Naive thymus-derived CD4-positive, alpha-beta T cell (primary cell): ENCODE data around the gene RAB11A. TPM values are rescaled to one million over a fixed set of nuclear protein-coding genes. Genes with fewer than 3 reads are reported as not detected.
A peak's percentile ranks its signal among the peaks of the same experiment; 100 is the strongest.

Experiments
- ATAC-seq: fragments of 150-1000 bp; cut with Tn5 transposase; 2 replicates; pipeline ENCODE4 v1.10.0; 2021; ENCODE audit warnings: mild to moderate bottlenecking, moderate library complexity
- CTCF ChIA-PET: fragments of 350-600 bp; sonication (Branson Sonifier 250); formaldehyde crosslinking; loops from one replicate; lab custom pipeline; 2021; ENCODE audit warnings: antibody characterized with exemption; lab: Charles Lee
- POLR2A ChIA-PET: fragments of 350-600 bp; sonication (Branson Sonifier 250); formaldehyde crosslinking; loops from one replicate; lab custom pipeline; 2021; ENCODE audit warnings: antibody characterized with exemption, inconsistent platforms; lab: Charles Lee
- DNase-seq, 9 donors: peaks; one replicate each; pipeline versions ENCODE4 v3.0.0 to v3.0.0-alpha.2; 2020 to 2022; ENCODE audit warnings: mixed read lengths in 1 of 9
- H3K27ac ChIP-seq: one replicate; pipeline ENCODE4 v1.7.0; 2013; ENCODE audit warnings: mild to moderate bottlenecking, low read depth, low read length, moderate library complexity
- H3K27me3 ChIP-seq, 2 donors: one replicate each; pipeline ENCODE4 v1.7.0; 2013; ENCODE audit warnings: low read length in 2 of 2, mild to moderate bottlenecking in 2 of 2, moderate library complexity in 2 of 2; ENCODE audit not compliant: control insufficient read depth in 2 of 2, insufficient read depth in 2 of 2
- H3K36me3 ChIP-seq, 3 experiments: 1 replicate in 2 of 3; 2 replicates in 1 of 3; pipeline ENCODE4 v1.7.0; 2013; ENCODE audit warnings: low read length in 3 of 3, mild to moderate bottlenecking in 3 of 3, moderate library complexity in 1 of 3; ENCODE audit not compliant: insufficient read depth in 3 of 3, control insufficient read depth in 2 of 3
- H3K4me1 ChIP-seq, 2 donors: one replicate each; pipeline ENCODE4 v1.7.0; 2013; ENCODE audit warnings: low read length in 2 of 2, mild to moderate bottlenecking in 2 of 2, moderate library complexity in 1 of 2; ENCODE audit not compliant: control insufficient read depth in 2 of 2, insufficient read depth in 2 of 2
- H3K4me3 ChIP-seq: 2 replicates; pipeline ENCODE4 v1.7.0; 2013; ENCODE audit warnings: mild to moderate bottlenecking, low read length
- H3K9me3 ChIP-seq, 3 experiments: 1 replicate in 2 of 3; 2 replicates in 1 of 3; pipeline ENCODE4 v1.7.0; 2013; ENCODE audit warnings: low read length in 3 of 3; ENCODE audit not compliant: control insufficient read depth in 2 of 3
- H3K27ac Mint-ChIP-seq, 9 donors: one replicate each; pipeline ENCODE4 v1.8.0; 2020 to 2022; ENCODE audit warnings: mixed read lengths in 9 of 9, mild to moderate bottlenecking in 8 of 9, moderate library complexity in 5 of 9, inconsistent platforms in 2 of 9
- H3K27me3 Mint-ChIP-seq, 5 donors: one replicate each; pipeline ENCODE4 v1.8.0; 2021 to 2022; ENCODE audit warnings: mixed read lengths in 5 of 5, mild to moderate bottlenecking in 1 of 5
- H3K36me3 Mint-ChIP-seq, 5 donors: one replicate each; pipeline ENCODE4 v1.8.0; 2020 to 2022; ENCODE audit warnings: mixed read lengths in 5 of 5, mild to moderate bottlenecking in 3 of 5, inconsistent platforms in 1 of 5
- H3K4me1 Mint-ChIP-seq, 7 donors: one replicate each; pipeline ENCODE4 v1.8.0; 2020 to 2022; ENCODE audit warnings: mixed read lengths in 7 of 7, mild to moderate bottlenecking in 3 of 7, inconsistent platforms in 1 of 7
- H3K4me3 Mint-ChIP-seq, 10 donors: one replicate each; pipeline ENCODE4 v1.8.0; 2020 to 2022; ENCODE audit warnings: mild to moderate bottlenecking in 10 of 10, mixed read lengths in 10 of 10, moderate library complexity in 6 of 10, inconsistent platforms in 2 of 10
- H3K9me3 Mint-ChIP-seq, 11 donors: one replicate each; pipeline ENCODE4 v1.8.0; 2020 to 2022; ENCODE audit warnings: mixed read lengths in 11 of 11, mild to moderate bottlenecking in 4 of 11, inconsistent platforms in 1 of 11, moderate library complexity in 1 of 11
- intact Hi-C, 2 donors: fragments of 100-400 bp; cut with micrococcal nuclease; formaldehyde crosslinking; loops; one replicate each; pipeline ENCODE4 v1.15.1; 2023
- polyA plus RNA-seq, 2 donors: library from polyadenylated mRNA; unstranded; fragments of 300-500 nt; fragmentation: Illumina TruSeq; gene quantifications; one replicate each; pipeline ENCODE4 v1.2.3, GENCODE V29; 2021
- total RNA-seq, 6 experiments: library from RNA in 5 of 6; stranded (reverse) in 5 of 6; gene quantifications; 1 replicate in 5 of 6; 2 replicates in 1 of 6; pipeline ENCODE4 v1.2.3 and lab custom pipeline; 2021 to 2026

RAB11A gene
- total and polyA plus RNA-seq, 7 experiments from 2014 or later, result 80.9 to 224 (median 112) TPM

DNA sequence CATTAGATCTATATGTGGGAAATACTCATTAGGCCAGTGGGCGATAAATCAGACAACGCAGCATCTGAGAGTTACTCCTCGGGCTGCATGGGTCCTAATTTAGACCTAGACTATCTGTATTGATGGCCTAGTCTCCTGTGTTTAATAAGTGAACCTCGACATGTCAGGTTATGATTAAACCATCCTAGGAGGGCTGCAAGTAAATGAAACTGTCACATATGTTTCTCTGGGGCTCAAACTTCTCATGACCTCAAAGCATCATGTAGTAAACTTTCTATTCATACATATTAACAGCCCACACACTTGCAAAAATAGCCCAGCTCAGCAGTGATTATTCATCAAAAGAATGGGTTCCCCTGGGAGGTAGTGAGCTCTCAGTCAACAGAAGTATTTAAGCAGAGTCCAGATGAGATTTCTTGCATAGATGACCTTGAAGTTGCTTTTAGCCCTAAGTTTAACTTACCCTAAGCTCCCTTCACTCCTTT, 51.6 kb downstream of the RAB11A start:
- no peak for ATAC-seq

DNA sequence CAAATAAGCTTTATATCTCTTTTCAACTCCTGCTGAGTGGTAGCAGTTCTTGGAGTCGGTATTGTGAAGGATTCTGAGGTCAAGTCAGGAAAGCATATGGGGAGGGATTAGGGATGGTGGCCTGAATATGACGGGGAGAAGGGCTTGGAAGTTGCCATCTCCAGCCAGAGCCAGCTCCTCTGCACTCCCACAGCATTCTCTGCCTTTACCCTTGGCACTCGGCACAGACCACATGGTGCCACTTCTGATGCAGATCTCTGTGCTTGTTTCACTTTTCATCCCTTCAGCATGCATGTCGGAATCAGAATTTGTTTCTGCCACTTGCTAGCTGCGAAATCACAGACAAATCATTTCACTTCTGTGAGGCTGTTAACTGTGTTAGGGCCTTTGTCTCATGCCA, 52.5 kb downstream of the RAB11A start:
- peak overlapping the region in 1 of 9 donors; percentile 30 for H3K27ac Mint-ChIP-seq
- no peak overlapping the region for H3K4me3 Mint-ChIP-seq
- Histone ChIP-seq H3K27ac (no peak overlapping the region), H3K36me3 (no peaks in the 10 kb centered on the region), H3K4me3 (no peak overlapping the region), H3K9me3 (no peaks in the 10 kb centered on the region), H3K27me3 (no peaks in the 10 kb centered on the region), H3K4me1 (no peaks in the 10 kb centered on the region)
- H3K4me1 Mint-ChIP-seq, result peaks cover 0 to 28% (median 2%) of the 10 kb centered on the region in 7 donors
- H3K9me3 Mint-ChIP-seq, result no peaks in the 10 kb centered on the region
- DNase-seq (no peak), ATAC-seq (no peak)
- ChIA-PET CTCF (no interaction called here), POLR2A (no interaction called here)
- intact Hi-C loops, result no loop called here
- H3K36me3 Mint-ChIP-seq, result peaks cover 0 to 17% (median 0%) of the 10 kb centered on the region in 5 donors
- no peaks in the 10 kb centered on the region for H3K27me3 Mint-ChIP-seq

More for the DNA sequence above, 51.6 kb downstream of the RAB11A start:
- Mint-ChIP-seq H3K27ac (peak overlapping the region in 1 of 9 donors; percentile 55), H3K9me3 (no peaks in the 10 kb centered on the region), H3K36me3 (peaks cover 0 to 18% (median 0%) of the 10 kb centered on the region in 5 donors), H3K4me1 (peaks cover 0 to 37% (median 2%) of the 10 kb centered on the region in 7 donors), H3K27me3 (no peaks in the 10 kb centered on the region), H3K4me3 (no peak overlapping the region)
- POLR2A ChIA-PET, result interaction anchor here (0.6 kb wide), 1 partner anchor 48 kb away, joined by 7 read pairs; no protein-coding TSS in a partner anchor
- Histone ChIP-seq H3K36me3 (no peaks in the 10 kb centered on the region), H3K4me1 (no peaks in the 10 kb centered on the region), H3K4me3 (no peak overlapping the region), H3K27me3 (no peaks in the 10 kb centered on the region), H3K27ac (no peak overlapping the region), H3K9me3 (no peaks in the 10 kb centered on the region)
- CTCF ChIA-PET, result no interaction called here
- intact Hi-C loops, result no loop called here
- DNase-seq, result no peak

DNA sequence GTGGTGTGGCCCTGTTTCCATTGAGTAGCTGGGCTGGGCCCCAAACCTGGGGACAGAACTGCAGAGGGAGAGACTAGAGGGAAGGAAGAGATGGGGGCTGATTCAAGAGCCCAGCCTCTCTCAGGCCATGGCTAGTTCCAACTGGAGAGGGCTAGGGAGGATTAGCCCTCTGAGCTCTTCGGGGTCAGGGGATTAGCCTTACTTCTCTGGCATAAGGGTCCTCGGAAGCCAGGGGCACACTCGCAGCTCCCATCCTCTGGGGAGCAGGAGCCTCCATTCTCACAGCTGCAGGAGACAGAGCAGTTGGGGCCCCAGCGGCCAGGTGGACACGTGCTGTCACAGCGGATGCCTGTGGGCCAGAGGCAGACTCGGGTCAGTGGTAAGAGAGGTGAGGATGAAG, 53.3 kb downstream of the RAB11A start:
- Mint-ChIP-seq H3K36me3 (peaks cover 0 to 21% (median 0%) of the 10 kb centered on the region in 5 donors), H3K9me3 (no peaks in the 10 kb centered on the region), H3K4me3 (no peak overlapping the region), H3K4me1 (peaks cover 0 to 21% (median 0%) of the 10 kb centered on the region in 7 donors), H3K27ac (peak overlapping the region in 2 of 9 donors; percentile 2 to 82), H3K27me3 (no peaks in the 10 kb centered on the region)
- Histone ChIP-seq H3K27me3 (no peaks in the 10 kb centered on the region), H3K27ac (no peak overlapping the region), H3K9me3 (no peaks in the 10 kb centered on the region), H3K4me3 (no peak overlapping the region), H3K36me3 (no peaks in the 10 kb centered on the region), H3K4me1 (no peaks in the 10 kb centered on the region)
- ChIA-PET CTCF (no interaction called here), POLR2A (interaction anchor here (0.6 kb wide), 1 partner anchor 192 kb away, joined by 3 read pairs; no protein-coding TSS in a partner anchor)
- intact Hi-C loops, result no loop called here
- DNase-seq (no peak), ATAC-seq (no peak)

DNA sequence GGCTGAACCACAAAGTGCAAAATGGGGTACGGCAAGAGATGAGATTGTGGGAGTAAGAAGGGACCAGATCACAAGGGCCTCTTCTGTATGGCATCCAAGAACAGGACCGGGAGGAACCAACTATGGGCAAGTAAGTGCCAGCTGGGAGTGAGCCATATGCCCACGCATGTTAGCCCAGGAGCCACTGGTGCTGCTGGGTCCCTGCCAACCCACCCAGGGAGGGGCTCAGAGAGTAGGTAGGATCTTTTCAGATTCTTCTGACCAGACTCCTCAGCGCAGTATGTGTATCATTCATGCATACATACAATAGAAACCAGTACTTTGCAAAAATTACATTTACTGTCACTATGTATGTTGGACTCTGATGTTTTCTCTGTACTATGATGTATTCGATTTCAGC, 54.0 kb downstream of the RAB11A start:
- H3K9me3 ChIP-seq, result no peaks in the 10 kb centered on the region
- Mint-ChIP-seq H3K4me1 (peaks cover 0 to 15% (median 0%) of the 10 kb centered on the region in 7 donors), H3K36me3 (peaks cover 0 to 18% (median 0%) of the 10 kb centered on the region in 5 donors), H3K27me3 (no peaks in the 10 kb centered on the region), H3K9me3 (no peaks in the 10 kb centered on the region), H3K4me3 (no peak overlapping the region), H3K27ac (peak overlapping the region in 2 of 9 donors; percentile 2 to 82)
- no peaks in the 10 kb centered on the region for H3K36me3 ChIP-seq
- ATAC-seq (no peak), DNase-seq (no peak)
- H3K27ac ChIP-seq, result no peak overlapping the region
- POLR2A ChIA-PET, result no interaction called here
- no peaks in the 10 kb centered on the region for H3K27me3 ChIP-seq
- H3K4me3 ChIP-seq, result no peak overlapping the region
- CTCF ChIA-PET, result no interaction called here
- intact Hi-C loops, result no loop called here
- no peaks in the 10 kb centered on the region for H3K4me1 ChIP-seq

DNA sequence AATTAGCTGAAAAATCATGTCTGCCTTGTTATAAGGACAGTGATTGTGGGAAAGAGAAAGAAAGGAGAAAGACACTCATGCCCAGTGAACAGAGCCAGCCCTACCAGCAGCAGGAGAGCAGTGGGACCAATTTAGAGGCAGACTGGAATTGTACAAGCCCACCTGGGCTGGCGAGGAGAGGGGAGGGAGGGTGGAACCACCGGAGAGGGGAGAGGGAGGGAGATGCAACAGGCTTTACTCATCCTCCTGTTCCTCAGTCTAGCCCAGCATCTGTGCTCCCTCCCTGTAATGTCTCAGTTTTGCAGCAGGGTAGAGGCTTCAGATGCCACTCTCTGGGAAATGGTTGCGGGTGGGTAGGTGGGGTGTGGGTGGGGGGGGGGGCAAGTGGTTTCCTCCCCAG, 54.7 kb downstream of the RAB11A start:
- ATAC-seq (no peak), DNase-seq (no peak)
- ChIA-PET CTCF (interaction anchor here (1.0 to 1.8 kb wide), 2 partner anchors 14 to 54 kb away, joined by 3 read pairs; no protein-coding TSS in a partner anchor), POLR2A (no interaction called here)
- Histone ChIP-seq H3K27me3 (no peaks in the 10 kb centered on the region), H3K36me3 (no peaks in the 10 kb centered on the region), H3K4me3 (no peak overlapping the region), H3K27ac (no peak overlapping the region), H3K4me1 (no peaks in the 10 kb centered on the region), H3K9me3 (no peaks in the 10 kb centered on the region)
- Mint-ChIP-seq H3K27me3 (no peaks in the 10 kb centered on the region), H3K4me1 (peaks cover 0 to 7% (median 0%) of the 10 kb centered on the region in 7 donors), H3K4me3 (no peak overlapping the region), H3K36me3 (peaks cover 0 to 13% (median 0%) of the 10 kb centered on the region in 5 donors), H3K9me3 (no peaks in the 10 kb centered on the region), H3K27ac (no peak overlapping the region)
- intact Hi-C loops, result no loop called here

DNA sequence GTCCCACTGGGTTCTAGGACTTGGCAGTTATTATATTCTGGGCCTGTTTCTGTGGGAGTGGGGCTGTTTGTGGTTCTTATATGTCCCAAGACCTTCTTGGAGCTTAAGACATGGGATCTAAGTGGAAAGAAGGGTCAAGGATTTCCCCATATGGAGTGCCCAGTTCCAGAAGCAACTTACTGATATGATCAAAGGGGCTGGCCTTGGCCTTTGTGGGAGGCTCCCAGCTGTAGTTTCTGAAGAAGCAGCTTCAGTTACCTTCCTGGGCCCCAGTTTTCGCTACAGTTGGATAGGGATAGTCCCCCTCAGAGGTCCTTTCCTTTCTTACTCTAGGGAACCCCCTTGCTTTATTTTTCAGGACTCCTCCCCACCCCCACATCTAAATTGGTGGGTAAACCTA, 56.0 kb downstream of the RAB11A start:
- Histone ChIP-seq H3K27me3 (no peaks in the 10 kb centered on the region), H3K27ac (no peak overlapping the region), H3K36me3 (no peaks in the 10 kb centered on the region), H3K4me1 (no peaks in the 10 kb centered on the region), H3K4me3 (no peak overlapping the region), H3K9me3 (no peaks in the 10 kb centered on the region)
- peaks cover 0 to 11% (median 0%) of the 10 kb centered on the region in 5 donors for H3K36me3 Mint-ChIP-seq
- intact Hi-C loops, result no loop called here
- H3K27ac Mint-ChIP-seq, result peak overlapping the region in 1 of 9 donors; percentile 60
- peaks cover 0 to 4% (median 0%) of the 10 kb centered on the region in 7 donors for H3K4me1 Mint-ChIP-seq
- no peaks in the 10 kb centered on the region for H3K9me3 Mint-ChIP-seq
- POLR2A ChIA-PET, result no interaction called here
- ATAC-seq, result no peak
- no peaks in the 10 kb centered on the region for H3K27me3 Mint-ChIP-seq
- CTCF ChIA-PET, result interaction anchor here (0.6 to 1.8 kb wide), 3 partner anchors 10 to 213 kb away, joined by 3 to 4 read pairs (median 3); no protein-coding TSS in a partner anchor
- no peak for DNase-seq
- H3K4me3 Mint-ChIP-seq, result no peak overlapping the region

DNA sequence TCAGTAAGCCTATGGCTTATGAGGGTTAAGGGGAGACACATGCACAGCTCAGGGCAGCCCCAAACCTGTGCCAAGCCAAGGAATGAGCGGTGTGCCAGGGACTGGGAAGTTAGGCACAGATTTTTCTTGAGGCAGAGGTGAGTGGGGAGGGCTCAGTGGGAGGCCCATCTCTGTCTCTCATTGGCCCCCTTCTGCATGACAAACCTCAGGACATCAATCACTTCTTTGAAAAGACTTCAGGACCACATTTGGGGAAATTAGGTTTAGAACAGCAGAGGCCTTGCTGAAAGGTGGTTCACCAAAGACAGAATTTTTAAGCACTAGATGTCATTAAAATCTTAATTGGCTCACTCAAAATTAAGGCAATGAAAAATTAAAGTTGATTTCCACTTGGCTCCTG, 57.2 kb downstream of the RAB11A start:
- no peaks in the 10 kb centered on the region for H3K9me3 Mint-ChIP-seq
- no peak overlapping the region for H3K4me3 Mint-ChIP-seq
- H3K36me3 Mint-ChIP-seq, result peaks cover 0 to 5% (median 0%) of the 10 kb centered on the region in 5 donors
- Histone ChIP-seq H3K4me1 (no peaks in the 10 kb centered on the region), H3K4me3 (no peak overlapping the region), H3K9me3 (no peaks in the 10 kb centered on the region), H3K36me3 (no peaks in the 10 kb centered on the region), H3K27ac (no peak overlapping the region), H3K27me3 (no peaks in the 10 kb centered on the region)
- ChIA-PET CTCF (no interaction called here), POLR2A (no interaction called here)
- DNase-seq, result no peak
- H3K27ac Mint-ChIP-seq, result peak overlapping the region in 1 of 9 donors; percentile 6
- H3K4me1 Mint-ChIP-seq, result peaks cover 0 to 2% (median 0%) of the 10 kb centered on the region in 7 donors
- no peaks in the 10 kb centered on the region for H3K27me3 Mint-ChIP-seq
- intact Hi-C loops, result no loop called here
- no peak for ATAC-seq
